ENCODE measurements around the gene MYO9B.

MYO9B gene

DNA sequence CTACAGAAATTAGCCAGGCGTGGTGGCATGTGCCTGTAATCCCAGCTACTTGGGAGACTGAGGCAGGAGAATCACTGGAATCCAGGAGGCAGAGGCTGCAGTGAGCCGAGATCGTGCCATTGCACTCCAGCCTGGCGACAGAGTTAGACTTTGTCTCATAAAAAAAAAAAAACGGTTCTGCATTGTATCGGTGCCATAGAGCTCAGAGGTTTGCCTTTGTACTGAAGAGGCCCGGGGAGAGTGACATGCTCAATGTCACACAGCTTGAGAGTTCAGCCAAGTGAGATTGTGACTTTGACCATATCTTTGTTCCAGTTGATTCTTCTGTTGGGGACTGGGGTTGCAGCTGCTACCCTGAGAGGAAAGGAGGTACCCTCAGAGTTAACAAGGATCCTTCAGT lies 4.7 kb upstream of the MYO9B start:
- Histone ChIP-seq H3K4me3 (no peak overlapping the region), H3K9ac (ENCODE audit: insufficient read length) (no peak overlapping the region), H3K27ac (no peak overlapping the region), H3K36me3 (ENCODE audit: insufficient read depth, low read length) (peaks cover 42% of the 10 kb centered on the region; the same call in 1 of the 2 replicates), H3K9me3 (ENCODE audit: low read depth, low read length) (no peaks in the 10 kb centered on the region)
- no peak for DNase-seq (ENCODE audit: low read depth, low spot score)
- TF ChIP-seq POLR2AphosphoS5 (IDR thresholded peaks at IDR 0.05; ENCODE audit: borderline replicate concordance, low read depth, low read length) (no peak), EZH2 (IDR thresholded peaks at IDR 0.05) (no peak), FOXP2 (optimal IDR thresholded peaks at IDR 0.05; ENCODE audit: control extremely low read depth, extremely low read length, insufficient read depth) (no peak)

DNA sequence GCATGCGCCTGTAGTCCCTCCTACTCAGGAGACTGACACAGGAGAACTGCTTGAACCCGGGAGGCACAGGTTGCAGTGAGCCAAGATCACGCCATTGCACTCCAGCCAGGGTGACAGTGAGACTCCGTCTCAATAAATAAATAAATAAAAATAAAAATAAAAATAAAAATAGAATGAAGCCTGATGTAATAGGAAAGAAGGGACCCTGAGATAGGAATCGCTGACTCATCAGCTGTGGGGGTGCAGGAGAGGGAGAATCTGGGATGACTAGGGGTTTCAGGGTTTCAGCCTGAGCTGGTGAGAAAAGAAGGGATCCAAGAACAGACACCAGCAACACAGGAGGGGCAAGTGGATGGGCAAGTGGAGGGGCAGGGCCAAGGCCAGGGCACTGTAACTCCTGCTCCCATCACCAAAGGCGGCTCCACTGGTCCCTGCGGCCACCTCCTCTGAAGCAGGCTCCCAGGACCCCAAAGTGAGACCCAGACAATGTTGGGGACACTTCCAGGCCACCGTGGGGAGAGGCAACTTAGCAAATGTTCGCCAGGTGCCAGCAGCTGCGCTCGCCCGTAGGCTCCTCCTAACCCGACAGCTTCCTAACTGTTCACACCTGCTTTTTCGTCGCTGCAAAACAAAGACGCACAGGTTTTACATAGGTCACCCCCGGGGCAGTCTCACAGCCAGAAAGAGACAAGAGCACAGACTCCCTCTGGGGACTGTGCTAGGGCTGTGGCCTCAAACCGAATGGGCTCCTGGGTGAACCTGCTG lies 1.5 kb upstream of the MYO9B start:
- Histone ChIP-seq H3K9ac (ENCODE audit: insufficient read length) (peak overlapping the region; percentile 95), H3K4me3 (peak overlapping the region; percentile 100), H3K27ac (no peak overlapping the region), H3K9me3 (ENCODE audit: low read depth, low read length) (no peaks in the 10 kb centered on the region), H3K36me3 (ENCODE audit: insufficient read depth, low read length) (peaks cover 25% of the 10 kb centered on the region; the same call in 1 of the 2 replicates)
- no peak for DNase-seq (ENCODE audit: low read depth, low spot score)
- TF ChIP-seq FOXP2 (optimal IDR thresholded peaks at IDR 0.05; ENCODE audit: control extremely low read depth, extremely low read length, insufficient read depth) (no peak), POLR2AphosphoS5 (IDR thresholded peaks at IDR 0.05; ENCODE audit: borderline replicate concordance, low read depth, low read length) (no peak), EZH2 (IDR thresholded peaks at IDR 0.05) (no peak)

DNA sequence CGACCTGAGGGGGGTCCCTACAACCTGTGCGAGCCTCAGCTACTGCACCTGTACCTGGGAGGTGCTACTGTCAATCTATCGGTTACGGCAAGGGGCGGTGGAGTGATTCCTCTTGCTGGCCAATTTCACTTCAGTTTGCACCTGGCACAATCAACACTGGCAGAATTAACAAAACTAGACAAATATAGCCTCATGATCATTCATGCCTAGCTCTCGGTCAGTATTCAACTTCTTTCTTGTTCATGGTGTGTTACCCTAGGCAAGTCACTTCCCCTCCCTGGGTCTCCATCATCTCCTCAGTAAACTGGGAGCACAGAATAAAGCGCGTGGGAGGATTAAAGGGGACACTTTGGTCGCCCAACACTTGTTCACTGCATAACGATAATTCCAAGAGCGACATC lies 943 bp upstream of the MYO9B start:
- H3K27ac ChIP-seq: peak overlapping the region; percentile 44; the same call in 1 of the 2 replicates
- H3K9ac ChIP-seq (ENCODE audit: insufficient read length): peak overlapping the region; percentile 95
- H3K36me3 ChIP-seq (ENCODE audit: insufficient read depth, low read length): peaks cover 25% of the 10 kb centered on the region; the same call in 1 of the 2 replicates
- H3K4me3 ChIP-seq: peak overlapping the region; percentile 100
- TF ChIP-seq FOXP2 (optimal IDR thresholded peaks at IDR 0.05; ENCODE audit: control extremely low read depth, extremely low read length, insufficient read depth) (no peak), POLR2AphosphoS5 (IDR thresholded peaks at IDR 0.05; ENCODE audit: borderline replicate concordance, low read depth, low read length) (no peak), EZH2 (IDR thresholded peaks at IDR 0.05) (no peak)
- DNase-seq (ENCODE audit: low read depth, low spot score): no peak
- H3K9me3 ChIP-seq (ENCODE audit: low read depth, low read length): no peaks in the 10 kb centered on the region

DNA sequence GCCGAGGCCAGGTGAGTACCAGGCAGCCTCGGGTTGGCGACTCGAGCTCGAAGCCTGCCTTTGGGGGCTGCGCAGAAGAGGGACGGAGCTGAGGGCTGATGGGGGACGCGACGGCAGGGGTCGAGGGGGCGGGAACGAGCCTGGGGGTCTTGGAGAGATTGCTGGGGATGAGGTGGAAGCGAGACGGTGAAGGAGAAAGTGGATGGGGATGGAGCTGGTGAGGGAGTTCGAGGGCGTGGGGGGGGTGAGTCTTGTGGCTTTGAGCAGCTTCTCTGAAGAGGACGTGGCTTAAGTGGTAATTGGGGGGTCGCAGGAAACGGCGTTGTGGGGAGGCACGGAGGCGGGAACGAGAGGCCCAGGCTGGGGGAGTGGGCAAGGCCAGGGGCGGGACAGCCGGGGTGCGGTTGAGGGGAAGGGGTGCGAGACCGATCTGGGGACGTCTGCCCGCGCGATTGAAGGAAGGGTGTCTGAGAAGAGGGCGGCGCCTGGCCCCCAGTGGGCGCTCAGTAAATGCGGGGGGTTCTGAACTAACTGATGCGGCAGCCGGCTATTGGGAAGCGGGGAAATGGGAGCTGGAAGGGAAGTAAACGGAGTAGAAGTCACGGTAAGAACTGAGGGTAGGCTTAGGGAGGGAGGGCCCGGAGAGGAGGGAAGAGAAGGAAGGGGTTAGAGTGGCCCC lies 426 bp downstream of the MYO9B start:
- Histone ChIP-seq H3K4me3 (peak overlapping the region; percentile 91), H3K9ac (ENCODE audit: insufficient read length) (peak overlapping the region; percentile 77), H3K9me3 (ENCODE audit: low read depth, low read length) (no peaks in the 10 kb centered on the region), H3K27ac (no peak overlapping the region), H3K36me3 (ENCODE audit: insufficient read depth, low read length) (peaks cover 20% of the 10 kb centered on the region; the same call in 1 of the 2 replicates)
- TF ChIP-seq FOXP2 (optimal IDR thresholded peaks at IDR 0.05; ENCODE audit: control extremely low read depth, extremely low read length, insufficient read depth) (no peak), EZH2 (IDR thresholded peaks at IDR 0.05) (no peak), POLR2AphosphoS5 (IDR thresholded peaks at IDR 0.05; ENCODE audit: borderline replicate concordance, low read depth, low read length) (no peak)
- DNase-seq (ENCODE audit: low read depth, low spot score): no peak

DNA sequence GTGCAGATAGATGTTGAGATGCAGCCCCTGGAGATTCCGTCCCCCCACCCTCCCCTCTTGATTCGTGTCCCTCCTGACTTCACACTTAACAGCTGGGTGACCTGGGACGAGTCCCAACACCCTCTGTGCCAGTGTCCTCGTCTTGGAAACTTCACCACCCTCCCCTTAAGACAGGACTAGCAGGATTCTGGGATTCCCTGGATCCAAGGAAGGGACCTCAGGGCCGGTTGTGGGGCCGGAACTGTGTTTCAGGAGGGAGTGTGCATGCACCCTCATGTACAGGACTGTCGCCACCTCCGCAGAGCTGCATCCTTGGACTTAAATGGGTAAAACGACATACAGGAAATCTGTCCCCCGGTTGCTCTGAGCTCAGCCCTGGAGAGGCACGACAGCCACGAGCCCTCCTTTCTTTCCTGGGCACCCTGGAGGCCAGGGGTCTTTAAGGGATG lies 990 bp downstream of the MYO9B start:
- no peak for DNase-seq (ENCODE audit: low read depth, low spot score)
- TF ChIP-seq EZH2 (IDR thresholded peaks at IDR 0.05): no peak
- no peak for TF ChIP-seq POLR2AphosphoS5 (IDR thresholded peaks at IDR 0.05; ENCODE audit: borderline replicate concordance, low read depth, low read length)
- no peak for TF ChIP-seq FOXP2 (optimal IDR thresholded peaks at IDR 0.05; ENCODE audit: control extremely low read depth, extremely low read length, insufficient read depth)
- Histone ChIP-seq H3K27ac (no peak overlapping the region), H3K4me3 (peak overlapping the region; percentile 91), H3K9me3 (ENCODE audit: low read depth, low read length) (no peaks in the 10 kb centered on the region), H3K9ac (ENCODE audit: insufficient read length) (peak overlapping the region; percentile 77), H3K36me3 (ENCODE audit: insufficient read depth, low read length) (peaks cover 14% of the 10 kb centered on the region; the same call in 1 of the 2 replicates)

DNA sequence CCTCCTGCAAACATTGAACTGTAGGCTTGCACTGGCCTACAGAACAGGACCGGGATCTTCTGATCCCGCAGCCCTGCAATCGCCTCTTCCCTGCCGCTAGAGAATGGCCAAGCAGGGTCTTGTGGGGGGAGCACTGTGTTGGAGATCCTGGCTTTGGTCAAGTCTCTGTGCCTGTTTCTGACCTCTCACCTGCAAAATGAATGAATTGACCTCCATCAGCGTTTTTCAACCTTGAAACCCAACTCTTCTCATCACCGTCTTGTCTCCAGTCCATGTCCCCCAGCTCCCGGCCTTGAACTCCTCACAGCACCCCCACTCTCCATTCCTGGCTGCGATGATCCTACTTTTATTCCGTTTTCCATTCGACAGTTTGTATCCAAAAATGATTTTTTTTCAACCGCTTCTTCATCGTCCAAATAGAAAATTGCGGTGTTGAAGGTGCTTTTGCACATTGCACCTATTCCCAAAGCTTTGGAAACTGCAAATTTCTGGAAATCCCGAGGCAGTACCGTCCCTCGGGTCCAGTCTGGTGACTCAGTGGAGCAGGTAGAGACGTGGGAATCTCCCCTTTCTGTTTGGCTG lies 2.0 kb downstream of the MYO9B start:
- no peak for DNase-seq (ENCODE audit: low read depth, low spot score)
- Histone ChIP-seq H3K27ac (no peak overlapping the region), H3K4me3 (no peak overlapping the region), H3K9me3 (ENCODE audit: low read depth, low read length) (no peaks in the 10 kb centered on the region), H3K36me3 (ENCODE audit: insufficient read depth, low read length) (peaks cover 6% of the 10 kb centered on the region; the same call in 1 of the 2 replicates), H3K9ac (ENCODE audit: insufficient read length) (no peak overlapping the region)
- TF ChIP-seq FOXP2 (optimal IDR thresholded peaks at IDR 0.05; ENCODE audit: control extremely low read depth, extremely low read length, insufficient read depth): no peak
- TF ChIP-seq POLR2AphosphoS5 (IDR thresholded peaks at IDR 0.05; ENCODE audit: borderline replicate concordance, low read depth, low read length): no peak
- no peak for TF ChIP-seq EZH2 (IDR thresholded peaks at IDR 0.05)

DNA sequence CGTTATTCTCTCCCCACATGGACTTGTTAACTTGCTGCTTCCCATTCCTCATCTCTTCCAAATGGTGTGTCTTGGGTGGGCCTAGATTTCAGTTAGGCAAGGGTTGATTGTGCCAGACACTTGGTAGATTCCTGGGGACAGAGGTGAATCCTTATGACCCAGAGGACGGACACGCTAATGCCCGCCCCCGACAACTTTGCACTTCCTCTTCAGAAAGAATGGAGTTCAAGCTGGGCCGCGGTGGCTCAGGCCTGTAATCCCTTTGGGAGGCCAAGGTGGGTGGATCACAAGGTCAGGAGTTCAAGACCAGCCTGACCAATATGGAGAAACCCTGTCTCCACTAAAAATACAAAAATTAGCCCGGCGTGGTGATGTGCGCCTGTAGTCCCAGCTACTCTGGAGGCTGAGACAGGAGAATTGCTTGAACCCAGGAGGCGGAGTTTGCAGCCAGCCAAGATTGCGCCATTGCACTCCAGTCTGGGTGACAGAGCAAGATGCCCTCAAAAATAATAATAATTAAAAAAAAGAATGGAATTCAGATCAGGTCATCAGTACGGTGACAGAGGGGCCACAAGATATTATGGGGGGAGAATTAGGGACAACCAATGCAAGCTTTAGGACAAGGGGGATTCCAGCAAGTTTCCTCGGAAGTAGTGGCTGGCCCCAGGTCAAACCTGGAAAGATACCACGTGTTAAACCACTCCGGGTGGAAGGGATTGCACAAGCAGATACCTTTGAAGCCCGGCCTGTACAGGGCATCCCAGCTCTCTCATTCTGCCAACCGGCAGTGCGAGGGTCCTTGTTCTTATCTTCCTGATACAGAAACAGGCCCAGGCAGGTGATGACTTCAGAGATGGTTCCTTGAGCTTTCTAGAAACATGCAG lies 2.7 kb downstream of the MYO9B start:
- TF ChIP-seq EZH2 (IDR thresholded peaks at IDR 0.05) (no peak), POLR2AphosphoS5 (IDR thresholded peaks at IDR 0.05; ENCODE audit: borderline replicate concordance, low read depth, low read length) (no peak), FOXP2 (optimal IDR thresholded peaks at IDR 0.05; ENCODE audit: control extremely low read depth, extremely low read length, insufficient read depth) (no peak)
- H3K36me3 ChIP-seq (ENCODE audit: insufficient read depth, low read length): peaks cover 2% of the 10 kb centered on the region; the same call in 1 of the 2 replicates
- no peak overlapping the region for H3K27ac ChIP-seq
- H3K4me3 ChIP-seq: no peak overlapping the region
- DNase-seq (ENCODE audit: low read depth, low spot score): no peak
- no peaks in the 10 kb centered on the region for H3K9me3 ChIP-seq (ENCODE audit: low read depth, low read length)
- H3K9ac ChIP-seq (ENCODE audit: insufficient read length): no peak overlapping the region
